ENCODE data around the gene GALR1.

Gene GALR1

GRCh38 chr18:77248873-77249568 is 627 bp upstream of the GALR1 start:
- TF ChIP-seq SIN3A (IDR thresholded peaks at IDR 0.05; ENCODE audit: borderline replicate concordance, insufficient read depth, low read length): no peak

GRCh38 chr18:77250501-77250925 is 865 bp downstream of the GALR1 start:
- no peak for TF ChIP-seq SIN3A (IDR thresholded peaks at IDR 0.05; ENCODE audit: borderline replicate concordance, insufficient read depth, low read length)
- no peak for TF ChIP-seq FOXP2 (optimal IDR thresholded peaks at IDR 0.05; ENCODE audit: borderline replicate concordance, extremely low read depth, extremely low read length, insufficient read depth)
- TF ChIP-seq TAF1 (IDR thresholded peaks at IDR 0.05; ENCODE audit: borderline replicate concordance, insufficient read depth, low read length): no peak
- no peak for TF ChIP-seq REST (IDR thresholded peaks at IDR 0.05; ENCODE audit: insufficient read depth in 1 of 2, low read depth in 2 of 2, low read length in 2 of 2)
- no peak for TF ChIP-seq POLR2AphosphoS5 (IDR thresholded peaks at IDR 0.05; ENCODE audit: low read depth, low read length)

GRCh38 chr18:77250926-77251729 is 1.5 kb downstream of the GALR1 start:
- no peak for TF ChIP-seq FOXP2 (optimal IDR thresholded peaks at IDR 0.05; ENCODE audit: borderline replicate concordance, extremely low read depth, extremely low read length, insufficient read depth)
- no peak for TF ChIP-seq TAF1 (IDR thresholded peaks at IDR 0.05; ENCODE audit: borderline replicate concordance, insufficient read depth, low read length)
- TF ChIP-seq POLR2AphosphoS5 (IDR thresholded peaks at IDR 0.05; ENCODE audit: low read depth, low read length): no peak
- TF ChIP-seq SIN3A (IDR thresholded peaks at IDR 0.05; ENCODE audit: borderline replicate concordance, insufficient read depth, low read length): no peak
- TF ChIP-seq REST (IDR thresholded peaks at IDR 0.05; ENCODE audit: insufficient read depth in 1 of 2, low read depth in 2 of 2, low read length in 2 of 2): no peak

GRCh38 chr18:77251730-77252050 is 2.0 kb downstream of the GALR1 start:
- TF ChIP-seq FOXP2 (optimal IDR thresholded peaks at IDR 0.05; ENCODE audit: borderline replicate concordance, extremely low read depth, extremely low read length, insufficient read depth) (no peak), TAF1 (IDR thresholded peaks at IDR 0.05; ENCODE audit: borderline replicate concordance, insufficient read depth, low read length) (no peak), SIN3A (IDR thresholded peaks at IDR 0.05; ENCODE audit: borderline replicate concordance, insufficient read depth, low read length) (no peak), POLR2AphosphoS5 (IDR thresholded peaks at IDR 0.05; ENCODE audit: low read depth, low read length) (no peak), REST (IDR thresholded peaks at IDR 0.05; ENCODE audit: insufficient read depth in 1 of 2, low read depth in 2 of 2, low read length in 2 of 2) (no peak)

- TF ChIP-seq FOXP2 (optimal IDR thresholded peaks at IDR 0.05; ENCODE audit: borderline replicate concordance, extremely low read depth, extremely low read length, insufficient read depth): no peak
- TF ChIP-seq REST (IDR thresholded peaks at IDR 0.05; ENCODE audit: insufficient read depth in 1 of 2, low read depth in 2 of 2, low read length in 2 of 2): no peak
- TF ChIP-seq POLR2AphosphoS5 (IDR thresholded peaks at IDR 0.05; ENCODE audit: low read depth, low read length): no peak
- TF ChIP-seq SIN3A (IDR thresholded peaks at IDR 0.05; ENCODE audit: borderline replicate concordance, insufficient read depth, low read length): no peak
Observed at GRCh38 chr18:77254711-77255405, 5.2 kb downstream of the GALR1 start.

Data from PFSK-1 (cell line).